HG02938 (cell line): ENCODE measurements around the gene FNIP2.
"Not testable (repeated sequence)": the region's sequence is repeated elsewhere in the genome, so short reads cannot be mapped to it uniquely, and the experiment has no call there.

ENCODE experiments used
- ATAC-seq: cut with Tn5 transposase; IDR thresholded peaks from one replicate; pipeline ENCODE4 v1.9.1; 2021; ENCODE audit warnings: mild to moderate bottlenecking, moderate library complexity; ENCODE audit not compliant: unreplicated experiment

The FNIP2 gene

DNA sequence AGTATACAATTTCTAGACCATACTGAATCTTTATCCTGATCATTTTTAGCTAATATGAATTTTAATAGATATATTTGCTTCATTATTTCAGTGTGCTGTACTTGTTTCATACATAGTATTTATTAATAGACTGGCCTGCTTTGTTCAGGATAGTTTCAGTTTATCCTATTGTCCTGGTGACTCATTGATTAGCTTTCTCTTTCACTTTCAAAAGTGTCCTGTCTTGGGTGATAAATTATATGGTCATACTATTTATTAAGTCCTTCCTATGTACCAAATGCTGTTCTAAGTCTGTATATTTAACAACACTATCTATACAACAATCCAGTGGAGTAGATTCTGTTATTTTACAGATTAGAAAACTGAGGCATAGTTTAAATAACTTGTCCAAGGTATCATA, 180.3 kb downstream of the FNIP2 start:
- no peak for ATAC-seq

DNA sequence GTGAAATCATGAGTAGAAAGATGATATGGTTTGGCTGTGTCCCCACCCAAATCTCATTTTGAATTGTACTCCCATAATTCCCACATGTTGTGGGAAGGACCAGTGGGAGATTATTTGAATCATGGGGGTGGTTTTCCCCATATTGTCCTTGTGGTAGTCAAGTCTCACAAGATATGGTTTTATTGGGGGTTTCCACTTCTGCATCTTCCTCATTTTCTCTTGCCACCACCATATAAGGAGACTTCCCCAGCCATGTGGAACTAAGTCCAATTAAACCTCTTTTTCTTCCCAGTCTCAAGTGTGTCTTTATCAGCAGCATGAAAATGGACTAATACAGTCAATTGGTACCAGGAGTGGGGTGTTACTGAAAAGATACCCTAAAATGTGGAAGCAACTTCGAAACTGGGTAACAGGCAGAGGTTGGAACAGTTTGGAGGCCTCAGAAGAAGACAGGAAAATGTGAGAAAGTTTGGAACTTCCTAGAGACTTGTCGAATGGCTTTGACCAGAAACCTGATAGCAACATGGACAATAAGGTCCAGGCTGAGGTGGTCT, 183.5 kb downstream of the FNIP2 start:
- ATAC-seq: not testable (repeated sequence)

DNA sequence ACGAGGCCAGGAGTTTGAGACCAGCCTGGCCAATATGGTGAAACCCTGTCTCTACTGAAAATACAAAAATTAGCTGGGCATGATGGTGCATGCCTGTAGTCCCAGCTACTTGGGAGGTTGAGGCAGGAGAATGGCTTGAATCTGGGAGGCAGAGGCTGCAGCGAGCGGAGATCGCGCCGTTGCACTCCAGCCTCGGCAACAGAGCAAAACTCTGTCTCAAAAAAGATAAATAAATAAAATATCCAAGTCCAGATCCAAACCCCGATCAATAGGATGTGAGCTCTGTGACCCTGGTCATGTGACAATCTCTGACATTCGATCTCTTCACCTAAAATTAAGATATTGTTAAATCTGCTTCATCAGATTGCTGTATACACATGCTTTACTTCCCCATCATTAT, 187.5 kb downstream of the FNIP2 start:
- ATAC-seq: not testable (repeated sequence)

DNA sequence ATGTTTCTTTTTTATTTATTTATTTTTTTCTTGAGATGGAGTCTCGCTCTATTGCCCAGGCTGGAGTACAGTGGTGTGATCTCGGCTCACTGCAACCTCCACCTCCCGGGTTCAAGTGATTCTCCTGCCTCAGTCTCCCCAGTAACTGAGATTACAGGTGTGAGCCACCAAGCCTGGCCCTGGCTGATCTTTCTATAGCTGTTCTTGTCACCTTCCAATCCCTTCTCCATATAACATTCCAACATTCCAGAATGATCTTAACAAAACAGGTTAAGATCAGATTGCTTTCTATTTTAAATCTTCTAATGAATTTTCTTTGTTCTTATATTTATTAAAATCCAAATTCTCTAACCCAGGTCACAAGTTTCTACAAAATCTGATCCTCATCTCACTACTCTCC, 188.1 kb downstream of the FNIP2 start:
- ATAC-seq: not testable (repeated sequence)
